K562 (cell line): ENCODE measurements around the gene PHF20. TPM values are rescaled to one million over a fixed set of nuclear protein-coding genes. Genes with fewer than 3 reads are reported as not detected.

Source experiments
- CC2D1A ChIP-seq: fragments of 450-650 bp; IDR thresholded peaks from 2 replicates; pipeline ENCODE4 v1.6.1; 2017; ENCODE audit warnings: mild to moderate bottlenecking
- FUS ChIP-seq: fragments of 200-400 bp; formaldehyde crosslinking; optimal IDR thresholded peaks from 2 replicates; pipeline ENCODE3; 2017; ENCODE audit warnings: low read depth, low read length
- GTF2A2 ChIP-seq: IDR thresholded peaks from 2 replicates; pipeline ENCODE4 v1.6.1; 2016; ENCODE audit warnings: mild to moderate bottlenecking, missing genetic modification characterization, missing compliant biosample characterization
- KLF6 ChIP-seq: fragments of 250-450 bp; sonication (Bioruptor Pico); IDR thresholded peaks from 2 replicates; pipeline ENCODE4 v1.4.0; 2020; ENCODE audit warnings: mild to moderate bottlenecking, moderate library complexity, borderline replicate concordance
- MCM2 ChIP-seq: fragments of 450-650 bp; IDR thresholded peaks from 2 replicates; pipeline ENCODE4 v1.6.1; 2017; ENCODE audit warnings: low read depth, mild to moderate bottlenecking
- NR1H2 ChIP-seq: sonication (generic); formaldehyde crosslinking; IDR thresholded peaks from 2 replicates; pipeline ENCODE4 v1.4.0; 2020; ENCODE audit warnings: mild to moderate bottlenecking, missing genetic modification reagents
- POLR2B ChIP-seq: fragments of 450-650 bp; IDR thresholded peaks from 2 replicates; pipeline ENCODE4 v1.6.1; 2018; ENCODE audit warnings: low read depth; ENCODE audit not compliant: partially characterized antibody
- TAF1 ChIP-seq: IDR thresholded peaks from 2 replicates; pipeline ENCODE4 v1.6.1; 2011; ENCODE audit warnings: mild to moderate bottlenecking, low read length, moderate library complexity; ENCODE audit not compliant: insufficient read depth, control insufficient read depth, severe bottlenecking; ENCODE audit errors: extremely low read depth
- TEAD1 ChIP-seq, 2 experiments: fragments of 450-650 bp in 1 of 2; sonication (generic) in 1 of 2; formaldehyde crosslinking; IDR thresholded peaks; 2 replicates each; pipeline versions ENCODE4 v1.4.0 to v1.8.0; 2020 to 2022; ENCODE audit warnings: mild to moderate bottlenecking in 2 of 2, missing genetic modification reagents in 1 of 2
- ZKSCAN8 ChIP-seq: fragments of 200-800 bp; sonication (Bioruptor generic); IDR thresholded peaks from 2 replicates; pipeline ENCODE4 v1.6.1; 2016; ENCODE audit warnings: missing genetic modification characterization, missing compliant biosample characterization
- polyA plus RNA-seq, 8 experiments: library from polyadenylated mRNA; depleted of rRNA in 4 of 8; stranded (reverse) in 5 of 8; unstranded in 3 of 8; fragments of >200 nt; fragmentation: Nextera tagmentation in 2 of 8; fragmentation: Illumina TruSeq in 1 of 8; extraction: Ambion mirVana in 2 of 8; extraction: Trizol in 1 of 8; gene quantifications; 2 replicates each; pipeline versions ENCODE4 v1.2.1 to v1.2.3, GENCODE V29; 2011 to 2014; ENCODE audit warnings: inconsistent platforms in 1 of 8, missing spikeins in 1 of 8
- total RNA-seq, 7 experiments: library from RNA; depleted of rRNA in 6 of 7; stranded (reverse); fragments of >200 nt in 6 of 7; fragmentation: Illumina TruSeq in 2 of 7; extraction: Trizol in 2 of 7; gene quantifications; 2 replicates each; pipeline versions ENCODE4 v1.2.1 to v1.2.3, GENCODE V29; 2011 to 2021; ENCODE audit warnings: low replicate concordance in 1 of 7
- TF ChIP-seq, protein P1 (sequence below), 2 experiments: fragments of 450-650 bp; formaldehyde crosslinking in 1 of 2; IDR thresholded peaks; 2 replicates each; pipeline versions ENCODE4 v1.4.0 to v1.6.1; 2014 to 2020; ENCODE audit warnings: mild to moderate bottlenecking in 2 of 2, borderline replicate concordance in 1 of 2, low read depth in 1 of 2
- TF ChIP-seq, protein P2 (sequence below): fragments of 250-450 bp; sonication (Bioruptor Pico); IDR thresholded peaks from 2 replicates; pipeline ENCODE4 v1.8.0; 2022; ENCODE audit warnings: inconsistent platforms, mild to moderate bottlenecking, moderate library complexity, borderline replicate concordance
- TF ChIP-seq, protein P3 (sequence below), 2 experiments: fragments of 150-350 bp in 1 of 2; IDR thresholded peaks; 2 replicates each; pipeline ENCODE4 v1.6.1; 2012 to 2016; ENCODE audit warnings: low read depth in 2 of 2, low read length in 2 of 2, mild to moderate bottlenecking in 1 of 2, moderate library complexity in 1 of 2

Gene PHF20
- total and polyA plus RNA-seq, 9 of the 15 experiments (the other 6 are each of a cell fraction or from before 2014, with no cell fraction given) = 49.9 to 196 (median 70.7) TPM

GRCh38 chr20:35883778-35884540 lies 112.1 kb downstream of the PHF20 start (continued):
- TF ChIP-seq TAF1 (no peak), POLR2B (no peak), TEAD1 (CRISPR knock-in tag; IDR thresholded peaks at IDR 0.05) (peak in 1 of 2 experiments; percentile 96; a peak in 2 of 4 replicates), FUS (no peak), NR1H2 (CRISPR knock-in tag) (no peak), KLF6 (CRISPR knock-in tag) (no peak), ZKSCAN8 (CRISPR knock-in tag) (no peak), MCM2 (no peak), CC2D1A (0 out of 2 replicates have a peak, but pooled peaks have one; percentile 36), GTF2A2 (no peak)
- TF ChIP-seq, protein P1, sequence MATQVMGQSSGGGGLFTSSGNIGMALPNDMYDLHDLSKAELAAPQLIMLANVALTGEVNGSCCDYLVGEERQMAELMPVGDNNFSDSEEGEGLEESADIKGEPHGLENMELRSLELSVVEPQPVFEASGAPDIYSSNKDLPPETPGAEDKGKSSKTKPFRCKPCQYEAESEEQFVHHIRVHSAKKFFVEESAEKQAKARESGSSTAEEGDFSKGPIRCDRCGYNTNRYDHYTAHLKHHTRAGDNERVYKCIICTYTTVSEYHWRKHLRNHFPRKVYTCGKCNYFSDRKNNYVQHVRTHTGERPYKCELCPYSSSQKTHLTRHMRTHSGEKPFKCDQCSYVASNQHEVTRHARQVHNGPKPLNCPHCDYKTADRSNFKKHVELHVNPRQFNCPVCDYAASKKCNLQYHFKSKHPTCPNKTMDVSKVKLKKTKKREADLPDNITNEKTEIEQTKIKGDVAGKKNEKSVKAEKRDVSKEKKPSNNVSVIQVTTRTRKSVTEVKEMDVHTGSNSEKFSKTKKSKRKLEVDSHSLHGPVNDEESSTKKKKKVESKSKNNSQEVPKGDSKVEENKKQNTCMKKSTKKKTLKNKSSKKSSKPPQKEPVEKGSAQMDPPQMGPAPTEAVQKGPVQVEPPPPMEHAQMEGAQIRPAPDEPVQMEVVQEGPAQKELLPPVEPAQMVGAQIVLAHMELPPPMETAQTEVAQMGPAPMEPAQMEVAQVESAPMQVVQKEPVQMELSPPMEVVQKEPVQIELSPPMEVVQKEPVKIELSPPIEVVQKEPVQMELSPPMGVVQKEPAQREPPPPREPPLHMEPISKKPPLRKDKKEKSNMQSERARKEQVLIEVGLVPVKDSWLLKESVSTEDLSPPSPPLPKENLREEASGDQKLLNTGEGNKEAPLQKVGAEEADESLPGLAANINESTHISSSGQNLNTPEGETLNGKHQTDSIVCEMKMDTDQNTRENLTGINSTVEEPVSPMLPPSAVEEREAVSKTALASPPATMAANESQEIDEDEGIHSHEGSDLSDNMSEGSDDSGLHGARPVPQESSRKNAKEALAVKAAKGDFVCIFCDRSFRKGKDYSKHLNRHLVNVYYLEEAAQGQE (IDR thresholded peaks at IDR 0.05; ENCODE audit: borderline replicate concordance) = peak; percentile 74; the same call in 1 of the 2 replicates
- TF ChIP-seq, protein P1 (CRISPR knock-in tag; IDR thresholded peaks at IDR 0.05; ENCODE audit: low read depth) = no peak
- TF ChIP-seq, protein P2, sequence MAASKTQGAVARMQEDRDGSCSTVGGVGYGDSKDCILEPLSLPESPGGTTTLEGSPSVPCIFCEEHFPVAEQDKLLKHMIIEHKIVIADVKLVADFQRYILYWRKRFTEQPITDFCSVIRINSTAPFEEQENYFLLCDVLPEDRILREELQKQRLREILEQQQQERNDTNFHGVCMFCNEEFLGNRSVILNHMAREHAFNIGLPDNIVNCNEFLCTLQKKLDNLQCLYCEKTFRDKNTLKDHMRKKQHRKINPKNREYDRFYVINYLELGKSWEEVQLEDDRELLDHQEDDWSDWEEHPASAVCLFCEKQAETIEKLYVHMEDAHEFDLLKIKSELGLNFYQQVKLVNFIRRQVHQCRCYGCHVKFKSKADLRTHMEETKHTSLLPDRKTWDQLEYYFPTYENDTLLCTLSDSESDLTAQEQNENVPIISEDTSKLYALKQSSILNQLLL (CRISPR knock-in tag) = no peak
- TF ChIP-seq, protein P3, sequence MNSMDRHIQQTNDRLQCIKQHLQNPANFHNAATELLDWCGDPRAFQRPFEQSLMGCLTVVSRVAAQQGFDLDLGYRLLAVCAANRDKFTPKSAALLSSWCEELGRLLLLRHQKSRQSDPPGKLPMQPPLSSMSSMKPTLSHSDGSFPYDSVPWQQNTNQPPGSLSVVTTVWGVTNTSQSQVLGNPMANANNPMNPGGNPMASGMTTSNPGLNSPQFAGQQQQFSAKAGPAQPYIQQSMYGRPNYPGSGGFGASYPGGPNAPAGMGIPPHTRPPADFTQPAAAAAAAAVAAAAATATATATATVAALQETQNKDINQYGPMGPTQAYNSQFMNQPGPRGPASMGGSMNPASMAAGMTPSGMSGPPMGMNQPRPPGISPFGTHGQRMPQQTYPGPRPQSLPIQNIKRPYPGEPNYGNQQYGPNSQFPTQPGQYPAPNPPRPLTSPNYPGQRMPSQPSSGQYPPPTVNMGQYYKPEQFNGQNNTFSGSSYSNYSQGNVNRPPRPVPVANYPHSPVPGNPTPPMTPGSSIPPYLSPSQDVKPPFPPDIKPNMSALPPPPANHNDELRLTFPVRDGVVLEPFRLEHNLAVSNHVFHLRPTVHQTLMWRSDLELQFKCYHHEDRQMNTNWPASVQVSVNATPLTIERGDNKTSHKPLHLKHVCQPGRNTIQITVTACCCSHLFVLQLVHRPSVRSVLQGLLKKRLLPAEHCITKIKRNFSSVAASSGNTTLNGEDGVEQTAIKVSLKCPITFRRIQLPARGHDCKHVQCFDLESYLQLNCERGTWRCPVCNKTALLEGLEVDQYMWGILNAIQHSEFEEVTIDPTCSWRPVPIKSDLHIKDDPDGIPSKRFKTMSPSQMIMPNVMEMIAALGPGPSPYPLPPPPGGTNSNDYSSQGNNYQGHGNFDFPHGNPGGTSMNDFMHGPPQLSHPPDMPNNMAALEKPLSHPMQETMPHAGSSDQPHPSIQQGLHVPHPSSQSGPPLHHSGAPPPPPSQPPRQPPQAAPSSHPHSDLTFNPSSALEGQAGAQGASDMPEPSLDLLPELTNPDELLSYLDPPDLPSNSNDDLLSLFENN (IDR thresholded peaks at IDR 0.05; ENCODE audit: low read depth in 2 of 2, low read length in 2 of 2) = no peak
